SK-N-DZ (cell line): ENCODE data around the gene SLC35E1. TPM values are rescaled to one million over a fixed set of nuclear protein-coding genes. Genes with fewer than 3 reads are reported as not detected.
A peak's percentile ranks its signal among the peaks of the same experiment; 100 is the strongest.

ENCODE experiments used
- DNase-seq: peaks from one replicate; pipeline ENCODE4 v3.0.0-alpha.2; 2015; ENCODE audit warnings: low spot score
- polyA plus RNA-seq, 2 experiments: library from polyadenylated mRNA; depleted of rRNA; stranded (reverse); fragments of >200 nt; gene quantifications; 2 replicates each; pipeline ENCODE4 v1.2.3, GENCODE V29; 2014

SLC35E1 gene
- 16.9 and 29.6 TPM in 2 replicates for polyA plus RNA-seq (2014; cell fraction: cytosol; rRNA removed)
- 12.1 and 13.0 TPM in 2 replicates for polyA plus RNA-seq (2014; cell fraction: nucleus; rRNA removed)

DNA sequence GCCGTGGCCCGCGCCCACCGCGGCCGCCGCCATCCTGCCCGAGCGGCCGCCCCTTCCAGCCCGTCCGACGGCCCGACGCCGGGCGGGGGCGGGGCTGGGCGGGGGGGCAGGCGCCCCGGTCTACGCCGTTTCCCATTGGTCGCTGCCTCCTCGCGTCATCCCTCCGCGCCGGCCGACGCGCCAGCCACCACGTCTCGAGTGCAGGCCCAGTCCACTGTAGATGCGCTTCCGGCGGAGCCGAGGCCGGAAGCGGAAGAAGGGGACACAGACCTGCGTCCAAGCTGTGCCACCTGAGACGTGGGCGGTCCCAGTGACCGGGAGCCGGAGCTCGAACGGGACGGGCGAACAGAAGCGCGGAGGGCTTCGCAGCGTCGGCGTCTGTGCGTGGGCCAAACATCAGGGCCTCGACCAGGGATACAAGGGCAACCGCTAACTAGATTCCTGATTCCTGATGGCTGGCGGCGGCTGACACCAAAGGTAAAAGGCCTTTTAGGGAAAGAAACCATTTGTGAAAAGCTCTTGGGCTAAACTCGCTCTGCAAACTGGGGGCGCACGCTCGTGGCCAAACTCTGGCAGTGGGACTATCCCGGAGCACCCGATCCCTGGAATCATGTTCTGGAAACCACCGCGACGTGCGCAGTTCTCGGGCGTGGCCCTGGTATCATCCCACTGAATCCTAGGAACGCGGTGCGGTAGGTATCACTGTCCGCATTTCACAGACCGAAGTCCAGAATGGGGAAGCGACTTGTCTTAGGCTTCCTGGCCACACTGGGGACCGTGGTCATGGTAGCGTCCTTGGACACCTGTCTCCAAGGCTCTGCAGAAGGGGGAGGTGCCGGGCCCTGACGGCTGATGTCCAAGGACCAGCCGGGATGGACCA, at the start of gene SLC35E1:
Gene SLC35E1, minus strand, starts transcription at position 84 of the 880 bp plus-strand sequence. Its CDS starts 51 bp downstream, at position 33.
- DNase-seq: peak; percentile 96

DNA sequence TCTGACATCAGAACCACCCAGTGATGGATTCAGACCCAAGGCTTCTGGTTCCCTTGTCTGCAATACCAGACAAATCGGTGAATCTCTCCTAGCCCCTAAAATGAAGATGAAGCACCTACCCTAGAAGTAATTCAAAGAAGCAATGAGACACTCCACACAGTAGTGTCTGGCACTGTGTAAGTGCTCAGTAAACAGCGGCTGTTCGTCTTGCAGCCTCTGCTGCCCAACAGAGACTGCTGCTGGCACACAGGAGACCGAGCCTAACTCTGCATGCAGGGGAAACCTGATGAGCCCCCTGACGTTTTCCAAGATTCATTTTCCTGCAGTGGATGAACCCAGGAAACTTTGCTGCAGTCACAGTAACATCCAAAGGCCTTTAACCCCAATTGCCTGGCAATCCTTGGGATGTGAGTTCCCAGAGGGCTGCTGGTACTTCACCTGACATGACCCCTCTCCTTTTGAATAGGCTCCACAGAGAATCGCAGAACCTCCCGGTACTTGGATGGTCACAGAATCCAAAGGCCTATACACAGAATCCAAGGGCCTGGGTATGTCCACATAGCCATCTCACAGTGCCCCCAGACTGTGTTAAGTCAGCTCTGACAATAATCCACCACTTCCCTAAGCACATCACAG, 49.1 kb upstream of the SLC35E1 start:
- no peak for DNase-seq

DNA sequence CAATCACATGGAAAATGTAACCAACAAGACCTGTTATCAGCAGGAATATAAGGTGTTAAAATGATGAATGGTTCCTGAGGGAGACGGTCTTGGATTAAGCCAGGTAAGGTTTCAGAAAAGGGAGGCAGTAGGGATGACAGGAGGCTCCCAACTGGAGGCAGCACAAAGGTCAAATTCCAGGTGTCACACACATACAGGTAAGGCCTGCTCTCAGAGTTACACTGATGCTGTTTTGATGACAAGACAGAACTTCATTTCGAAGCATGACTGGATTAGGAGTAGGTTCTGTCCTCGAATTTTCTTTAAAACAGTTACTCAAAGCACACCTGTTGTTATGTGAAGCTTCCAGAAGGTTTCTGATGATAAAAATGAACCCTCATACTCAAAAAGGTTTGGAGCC, 48.4 kb upstream of the SLC35E1 start:
- DNase-seq: no peak

DNA sequence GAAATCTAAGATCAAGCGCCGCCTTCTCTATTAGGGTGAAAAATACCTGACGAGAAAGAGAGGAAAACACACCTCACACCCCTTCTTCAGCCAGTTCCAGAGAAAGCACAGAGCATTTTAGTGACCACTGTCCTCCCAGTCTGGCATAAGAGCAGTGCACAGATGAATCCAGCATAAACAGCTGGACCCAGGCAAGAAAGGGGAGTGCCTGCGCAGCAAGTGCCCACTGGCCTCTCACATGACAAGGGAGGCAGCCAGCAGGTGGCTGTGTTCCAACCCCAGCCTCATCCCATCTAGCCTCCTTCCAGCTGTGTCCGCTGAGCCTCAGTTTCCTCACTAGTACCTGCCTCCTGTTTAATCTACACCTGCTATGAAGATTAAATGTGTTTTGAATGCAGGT, 47.8 kb upstream of the SLC35E1 start:
- DNase-seq: no peak

DNA sequence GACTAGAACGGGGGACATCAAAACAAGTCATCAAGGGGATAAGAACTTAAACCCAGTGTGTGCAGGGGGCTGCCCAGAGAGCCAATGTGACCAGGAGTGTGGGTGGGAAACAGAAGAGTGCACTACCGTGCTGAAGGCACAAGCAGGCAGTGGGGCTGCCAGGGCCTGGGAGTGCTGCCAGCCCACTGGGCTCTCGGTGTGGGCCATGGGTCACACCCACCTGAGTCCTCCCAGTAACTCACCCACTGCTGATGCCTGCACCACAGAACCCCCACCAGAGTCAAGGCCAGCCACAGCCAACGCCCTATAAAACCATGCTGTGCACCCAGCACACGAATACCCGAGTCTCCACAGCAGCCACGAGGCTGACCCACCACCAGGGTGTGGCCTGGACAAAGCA, 47.2 kb upstream of the SLC35E1 start:
- no peak for DNase-seq

DNA sequence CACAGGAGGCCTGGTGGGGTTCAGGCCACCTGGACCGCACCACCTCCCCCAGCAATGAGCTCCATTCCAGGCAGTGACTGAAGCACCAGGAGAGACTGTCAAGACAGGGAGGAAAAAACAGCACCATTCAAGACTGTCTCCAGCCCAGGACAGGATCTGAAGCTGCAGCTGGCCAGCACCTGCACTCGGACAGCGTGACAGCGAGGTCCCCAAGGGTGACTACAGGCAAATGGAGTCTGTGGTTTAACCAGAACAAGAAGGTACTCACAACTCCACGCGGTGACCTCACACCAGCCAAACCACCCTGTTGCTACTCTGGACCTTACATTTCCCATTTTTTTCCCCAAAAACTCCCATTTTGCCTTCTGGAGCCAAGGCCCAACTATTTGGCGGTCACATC, 46.0 kb upstream of the SLC35E1 start:
- no peak for DNase-seq

DNA sequence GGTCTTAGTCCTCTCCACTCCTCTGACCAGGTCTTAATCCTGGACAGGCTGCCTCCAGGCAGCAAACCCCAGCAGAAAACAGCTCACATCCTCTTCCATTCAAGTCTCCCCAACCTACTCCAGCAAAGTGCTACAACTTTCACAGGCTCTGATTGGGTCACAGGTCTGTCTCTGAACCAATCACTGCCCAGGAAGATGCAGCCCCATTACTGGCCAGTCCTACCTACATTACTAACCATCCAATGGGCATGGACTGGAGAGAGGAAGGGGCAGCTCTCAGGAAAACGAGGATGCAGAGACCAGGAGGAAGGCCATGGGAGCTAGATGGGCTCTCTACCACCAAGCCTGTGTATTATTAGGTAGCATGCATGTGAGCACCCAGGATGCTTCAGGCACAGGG, 43.6 kb upstream of the SLC35E1 start:
- no peak for DNase-seq

DNA sequence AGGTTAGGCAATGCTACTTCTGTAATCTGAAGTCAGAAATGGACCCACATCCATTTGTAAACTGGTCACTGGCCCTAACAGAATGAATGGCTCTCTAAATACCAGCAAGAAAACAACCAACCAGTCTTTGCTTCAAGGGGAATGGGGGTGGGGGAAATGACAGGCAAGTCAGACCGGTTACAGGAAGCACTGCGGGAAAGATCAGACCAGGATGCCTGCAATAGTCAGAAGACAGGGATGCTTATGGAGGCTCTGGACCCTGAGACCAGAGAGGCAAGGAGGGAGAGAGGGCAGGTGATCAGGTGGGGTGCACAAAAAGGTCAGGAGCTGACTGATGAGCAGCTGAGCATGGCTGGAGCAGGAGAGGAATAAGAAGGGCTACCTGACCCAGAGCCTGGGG, 42.7 kb upstream of the SLC35E1 start:
- no peak for DNase-seq

DNA sequence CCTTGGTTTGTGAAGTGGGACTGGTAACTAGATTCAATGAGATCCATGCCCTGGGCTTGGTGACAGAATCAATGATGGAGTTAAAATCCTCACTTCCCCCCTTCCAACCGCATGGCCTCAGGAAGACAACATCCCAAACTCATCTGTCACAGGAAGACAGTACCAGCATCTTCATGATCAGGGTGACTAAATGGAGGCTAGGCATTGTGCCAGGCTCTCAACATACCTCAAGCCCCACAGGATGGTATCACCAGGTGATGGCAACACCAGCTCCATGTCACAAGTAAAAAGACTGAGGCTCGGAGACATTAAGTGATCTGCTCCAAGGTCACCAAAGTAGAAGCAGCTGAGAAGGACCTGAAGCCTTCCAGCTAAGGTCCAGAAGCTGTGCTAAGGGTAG, 41.6 kb upstream of the SLC35E1 start:
- DNase-seq: no peak

DNA sequence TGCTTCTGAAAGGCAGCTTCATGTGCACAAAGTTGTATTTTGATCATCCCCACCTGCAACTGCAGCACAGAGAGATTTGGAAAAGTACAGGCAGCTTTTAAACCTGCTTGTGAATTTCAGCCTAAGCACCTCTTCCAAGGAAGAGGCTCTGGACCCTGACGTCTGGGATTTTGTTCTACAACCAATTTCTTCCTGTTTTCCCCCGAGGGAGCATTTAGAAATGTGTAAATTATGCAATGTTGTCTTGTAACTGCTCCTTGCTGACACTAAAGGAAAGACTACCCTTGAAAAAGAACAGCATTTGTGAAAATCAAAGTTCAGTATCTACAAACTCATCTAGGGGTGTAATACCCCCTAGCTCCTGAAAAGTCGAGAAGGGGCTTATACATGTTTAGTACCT, 40.4 kb upstream of the SLC35E1 start:
- no peak for DNase-seq

DNA sequence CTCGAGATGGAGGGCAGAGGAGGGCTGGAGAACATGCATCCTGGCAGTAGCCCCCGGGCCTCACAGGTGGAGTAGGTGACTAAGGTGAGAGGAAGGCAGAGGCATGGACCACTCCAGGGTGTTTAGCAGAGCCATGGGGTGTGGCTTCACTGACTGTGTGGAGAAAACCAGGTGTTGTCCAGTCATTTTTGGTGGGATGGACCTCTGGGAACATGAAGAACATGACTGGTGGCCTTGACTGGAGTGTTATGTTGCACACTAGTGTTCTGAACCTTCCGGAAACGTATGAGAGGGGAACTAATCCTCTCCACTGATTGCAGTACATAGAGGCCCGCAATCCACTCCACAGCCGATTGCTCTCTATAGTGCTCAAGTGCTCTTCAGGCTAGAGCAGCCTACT, 38.9 kb upstream of the SLC35E1 start:
- no peak for DNase-seq

DNA sequence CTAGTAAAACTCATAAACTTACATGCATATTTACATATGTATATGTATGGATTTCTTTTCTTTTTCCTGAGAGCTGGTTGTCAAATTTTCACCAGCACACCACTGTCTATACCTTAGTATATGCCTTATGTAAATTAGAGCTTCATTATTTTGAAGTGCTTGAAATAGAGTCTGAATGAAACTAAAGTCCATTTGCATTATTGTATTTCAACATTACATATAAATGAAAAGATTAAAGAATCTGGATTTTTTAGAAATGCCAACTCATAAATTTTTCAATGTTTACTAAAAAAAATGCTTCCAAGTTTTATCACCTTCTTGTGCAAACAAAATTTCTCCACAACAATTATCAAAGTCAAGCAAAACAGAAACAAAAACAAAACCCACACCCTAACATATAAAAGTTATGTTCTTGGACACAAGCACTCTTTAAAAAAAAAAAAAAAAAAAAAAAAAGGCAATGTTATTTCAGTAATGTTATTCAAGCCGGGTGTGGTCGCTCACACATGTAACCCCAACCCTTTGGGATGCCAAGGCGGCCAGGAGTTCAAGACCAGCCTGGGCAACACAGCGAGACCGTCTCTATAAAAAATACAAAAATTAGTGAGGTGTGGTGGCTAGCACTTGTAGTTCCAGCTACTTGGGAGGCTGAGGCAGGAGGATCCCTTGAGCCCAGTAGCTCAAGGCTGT, 37.4 kb upstream of the SLC35E1 start:
- no peak for DNase-seq

DNA sequence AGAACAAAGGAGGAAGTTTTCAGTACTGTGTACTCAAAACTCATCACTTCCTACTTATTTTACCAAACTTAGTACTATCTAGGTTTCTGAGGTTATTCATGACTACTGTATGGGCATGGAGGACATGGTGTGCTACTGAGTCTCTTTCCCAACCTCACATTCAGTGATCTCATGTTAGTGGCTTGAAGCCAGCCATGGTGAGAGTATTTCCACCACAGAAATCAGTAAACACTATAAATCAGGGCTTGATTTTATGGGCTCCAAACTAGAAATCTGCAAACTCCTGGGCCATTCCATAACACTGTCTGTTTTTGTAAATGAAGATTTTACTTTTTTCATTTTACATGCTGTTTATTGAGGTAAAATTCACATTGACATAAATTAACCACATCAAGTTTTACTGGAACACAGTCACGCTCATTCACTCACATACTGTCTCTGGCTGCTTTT, 36.1 kb upstream of the SLC35E1 start:
- no peak for DNase-seq

DNA sequence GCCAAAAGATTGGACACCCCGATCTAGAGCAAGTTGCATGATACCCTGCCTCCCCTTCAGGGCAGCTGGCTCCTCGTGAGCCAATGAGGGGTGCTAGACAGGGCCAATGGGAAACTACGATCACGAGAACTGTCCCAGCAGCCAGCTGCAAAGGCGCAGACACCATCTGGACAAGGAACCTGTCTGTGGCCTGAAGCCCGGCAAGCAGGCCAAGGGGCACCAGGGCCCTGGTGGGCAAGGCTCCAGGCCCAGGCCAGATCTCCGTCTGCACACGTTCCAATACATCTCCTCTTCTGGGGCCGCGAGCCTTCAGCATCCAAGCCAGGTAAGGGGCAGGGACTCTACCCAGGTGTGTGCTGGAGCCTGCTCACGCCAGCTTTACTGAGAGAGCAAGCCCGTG, 35.6 kb upstream of the SLC35E1 start:
- DNase-seq: no peak

DNA sequence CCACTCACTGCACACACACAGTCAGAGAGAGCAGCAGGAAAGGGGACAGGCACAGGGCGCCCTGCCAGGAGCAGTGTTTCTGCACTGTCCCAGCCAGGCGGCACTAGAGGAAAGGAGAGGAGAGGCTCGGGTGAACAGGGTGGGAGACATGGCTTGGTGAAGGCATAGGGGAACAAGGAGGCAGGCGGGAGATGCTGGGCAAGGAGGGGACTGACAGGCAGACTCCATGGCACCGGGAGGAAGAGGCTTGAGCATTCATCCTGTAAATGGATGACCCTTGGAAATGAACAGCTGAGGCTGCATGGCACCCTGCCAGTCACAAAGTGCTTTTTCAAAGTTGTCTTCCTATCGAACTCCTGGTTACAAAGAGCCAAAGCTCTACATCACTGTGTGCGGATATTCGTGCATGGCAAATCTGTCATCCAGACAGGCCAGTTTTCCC, 33.4 kb upstream of the SLC35E1 start:
- no peak for DNase-seq

DNA sequence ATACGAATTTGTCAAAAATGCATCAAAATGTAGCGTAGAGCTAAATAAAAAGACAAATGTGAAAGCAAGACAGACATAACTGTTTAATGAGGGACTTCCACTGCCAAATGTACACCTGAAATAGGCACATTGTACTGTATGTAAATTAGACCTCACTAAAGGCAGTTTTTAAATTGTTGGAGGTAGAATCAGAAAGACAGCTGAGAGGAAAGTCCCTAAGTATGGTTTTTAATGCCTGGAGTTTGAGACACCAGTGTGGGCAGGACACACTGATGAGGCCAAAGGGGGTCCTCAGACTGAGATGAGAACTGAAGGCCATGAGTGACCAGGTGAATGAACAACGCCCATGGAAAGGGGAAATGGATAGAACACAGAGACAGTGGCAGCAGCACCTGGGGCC, 32.9 kb upstream of the SLC35E1 start:
- no peak for DNase-seq

DNA sequence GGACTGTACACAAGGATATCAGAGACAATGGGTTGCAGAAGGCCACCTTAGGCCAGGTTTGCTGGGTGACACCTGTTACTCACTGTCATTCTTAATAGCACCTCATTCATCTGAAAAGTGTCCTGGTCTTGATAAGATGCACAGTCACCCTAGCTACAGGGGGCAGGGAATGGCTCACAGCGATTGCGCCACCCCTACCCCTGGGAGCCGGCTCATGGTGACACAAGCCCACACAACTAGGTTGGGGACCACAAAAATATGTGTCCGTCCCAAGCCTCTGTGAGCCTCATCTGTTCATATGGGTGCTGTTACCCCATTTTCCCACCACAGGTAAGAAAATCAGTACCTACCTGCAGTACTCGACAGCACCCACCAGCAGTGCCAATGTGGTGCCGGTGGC, 32.4 kb upstream of the SLC35E1 start:
- no peak for DNase-seq

DNA sequence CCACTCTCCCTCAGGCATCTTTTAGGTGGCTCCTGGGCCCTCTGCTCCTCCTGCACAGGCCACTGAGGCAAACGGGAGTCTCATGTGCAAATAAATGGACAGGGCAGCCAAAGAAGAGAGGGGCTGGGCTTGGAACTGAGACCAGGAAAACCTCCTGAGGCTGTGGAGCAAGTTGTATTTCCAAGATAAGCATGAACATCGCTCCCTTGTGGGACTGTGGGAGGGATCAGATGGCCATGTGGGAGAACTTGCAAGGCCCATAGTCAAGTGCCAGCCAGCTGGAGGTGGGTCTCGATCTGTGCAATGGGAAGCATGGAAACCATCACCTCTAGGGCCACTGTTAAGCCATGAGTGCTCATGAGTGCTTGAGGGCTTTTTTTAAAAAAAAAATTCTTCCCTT, 30.9 kb upstream of the SLC35E1 start:
- no peak for DNase-seq

DNA sequence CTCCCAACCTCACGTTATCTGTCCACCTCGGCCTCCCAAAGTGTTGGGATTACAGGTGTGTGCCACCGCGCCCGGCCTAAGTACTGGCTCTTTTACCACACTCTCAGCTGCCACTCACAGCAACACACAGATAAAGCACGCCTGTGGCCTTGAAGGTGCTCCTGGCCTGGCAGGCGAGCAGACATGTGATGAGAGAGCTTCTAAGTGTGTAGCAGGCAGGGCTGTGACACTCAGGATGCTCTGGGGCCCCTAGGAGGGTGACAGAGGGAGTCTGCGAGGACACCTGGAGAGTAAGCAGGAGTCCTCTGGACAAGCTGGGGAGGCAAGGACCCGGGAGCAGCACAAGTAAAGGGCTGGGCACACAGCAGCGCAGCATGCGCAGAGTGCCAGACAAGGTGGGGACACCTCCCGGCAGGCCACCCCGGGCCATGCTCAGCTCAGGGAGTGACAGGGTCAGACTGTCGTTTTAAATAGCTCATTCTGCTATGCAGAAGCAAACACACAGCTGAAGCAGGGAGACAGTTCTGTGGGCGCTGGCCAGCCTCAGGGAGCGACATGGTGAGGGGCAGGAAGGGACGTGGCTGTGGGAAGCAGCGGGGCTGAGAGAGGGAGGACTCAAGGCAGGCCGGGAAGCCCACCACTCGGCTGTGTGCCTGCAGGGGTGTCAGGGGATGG, 29.3 kb upstream of the SLC35E1 start:
- no peak for DNase-seq

DNA sequence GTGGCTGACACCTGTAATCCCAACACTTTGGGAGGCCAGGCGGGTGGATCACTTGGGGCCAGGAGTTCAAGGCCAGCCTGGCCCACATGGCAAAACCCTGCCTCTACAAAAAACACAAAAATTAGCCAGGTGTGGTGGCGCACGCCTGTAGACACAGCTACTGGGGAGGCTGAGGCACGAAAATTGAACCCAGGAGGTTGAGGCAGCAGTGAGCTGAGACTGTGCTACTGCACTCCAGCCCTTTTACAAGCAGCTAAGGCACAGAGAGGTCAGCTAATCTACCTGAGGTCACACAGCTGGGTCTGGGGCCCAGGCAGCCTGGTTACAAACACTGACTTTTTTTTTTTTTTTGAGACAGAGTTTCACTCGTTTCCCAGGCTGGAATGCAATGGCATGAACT, 28.6 kb upstream of the SLC35E1 start:
- DNase-seq: no peak

DNA sequence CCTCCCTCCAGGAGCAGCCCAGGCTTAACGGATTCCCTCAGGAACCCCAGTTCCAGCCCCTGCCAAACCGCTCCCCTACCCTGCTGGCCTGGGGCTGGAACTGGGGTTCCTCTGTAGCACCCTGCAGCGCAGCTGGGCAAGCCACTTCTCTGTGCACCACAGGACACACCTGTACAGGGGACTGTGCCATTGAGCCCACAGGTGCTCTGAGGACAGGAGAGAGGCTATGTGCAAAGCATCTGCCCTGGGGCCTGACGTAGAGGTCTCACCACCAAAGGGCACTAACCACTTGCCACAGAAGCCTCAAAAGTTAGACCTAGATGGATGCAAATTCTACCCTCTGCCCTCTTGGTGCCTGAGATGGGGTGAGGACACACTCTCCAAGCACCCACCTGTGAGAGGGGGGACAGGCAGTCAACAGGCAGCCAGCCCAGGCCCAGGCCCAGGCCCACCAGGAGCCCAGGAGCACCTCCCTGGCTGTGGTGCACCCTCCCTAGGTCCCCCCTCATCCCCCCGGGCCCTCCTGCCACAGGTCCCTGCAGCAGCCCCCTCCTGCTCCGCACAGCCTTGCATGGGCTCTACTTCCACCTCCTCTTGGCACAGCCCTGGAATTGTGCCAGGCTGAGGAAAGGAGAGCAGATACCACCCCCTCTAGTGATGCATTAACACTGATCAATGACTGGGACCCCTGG, 27.6 kb upstream of the SLC35E1 start:
- no peak for DNase-seq
